Anterior cingulate cortex (tissue), 58 donors: ENCODE data around the gene MERTK.

Source experiments
- DNase-seq, 58 donors: peaks; one replicate each; lab custom pipeline; 2025; lab: John Stamatoyannopoulos, UW

The MERTK gene

DNA sequence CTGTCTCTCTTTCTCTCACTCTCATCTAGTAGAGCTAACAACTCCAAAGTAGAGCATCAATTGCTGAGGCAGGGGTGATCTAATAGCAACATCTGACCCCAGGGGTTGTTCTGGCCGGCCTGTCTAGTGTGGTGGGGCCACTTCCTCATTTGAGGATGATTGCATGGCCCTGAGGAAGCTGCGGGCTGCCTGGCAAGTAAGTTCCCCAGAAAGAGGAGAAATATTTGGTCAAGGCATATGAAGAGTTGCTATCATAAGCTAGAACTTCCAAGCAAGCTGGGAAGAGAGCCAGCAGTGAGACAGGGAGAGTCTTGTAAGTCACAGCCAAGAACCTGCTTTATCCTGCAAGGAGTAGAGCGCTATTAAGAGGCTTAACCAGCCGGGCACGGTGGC, 105.8 kb downstream of the MERTK start:
- peak in 32 of 58 donors; percentile 4 to 66 (median 28) for DNase-seq

DNA sequence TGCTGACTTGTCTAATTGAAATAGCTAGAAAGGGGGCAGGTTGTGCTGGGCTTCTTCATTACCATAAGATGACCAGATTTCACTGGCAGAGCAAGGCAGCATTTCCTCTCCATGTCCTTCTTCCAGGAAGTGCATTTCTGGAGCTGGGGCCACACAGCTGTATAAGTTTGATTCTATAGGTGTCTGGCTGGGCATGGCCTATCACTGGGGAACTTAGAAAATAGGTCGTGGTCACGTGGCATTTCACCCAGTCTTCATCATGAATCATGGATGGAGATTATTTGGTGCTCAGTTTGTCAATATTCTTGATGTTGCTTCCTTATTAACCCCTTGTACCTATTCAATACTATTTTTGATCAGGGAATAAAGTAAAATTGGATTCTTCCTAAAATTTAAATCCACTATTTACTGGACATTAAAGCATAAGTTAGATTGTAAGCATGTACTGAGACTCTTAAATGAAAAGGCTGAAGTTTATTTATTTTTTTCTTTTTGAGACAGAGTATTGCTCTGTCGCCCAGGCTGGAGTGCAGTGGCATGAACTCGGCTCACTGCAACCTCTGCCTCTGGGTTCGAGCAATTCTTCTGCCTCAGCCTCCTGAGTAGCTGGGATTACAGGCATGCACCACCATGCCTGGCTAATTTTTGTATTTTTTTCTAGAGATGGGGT, 107.1 kb downstream of the MERTK start:
- no peak for DNase-seq

DNA sequence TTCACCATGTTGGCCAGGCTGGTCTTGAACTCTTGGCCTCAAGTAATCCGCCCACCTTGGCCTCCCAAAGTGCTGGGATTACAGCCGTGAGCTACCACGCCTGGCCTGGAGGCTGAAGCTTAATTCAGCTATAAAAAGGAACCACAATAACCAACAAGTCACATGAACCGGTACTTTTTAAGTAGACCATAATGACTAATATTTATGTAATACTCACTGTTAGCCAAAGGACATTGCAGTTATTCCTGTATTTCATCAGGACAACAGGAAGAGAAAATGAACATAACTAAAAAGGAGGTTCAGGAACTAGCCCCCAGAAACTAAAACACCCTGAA, 107.6 kb downstream of the MERTK start:
- DNase-seq, result no peak

DNA sequence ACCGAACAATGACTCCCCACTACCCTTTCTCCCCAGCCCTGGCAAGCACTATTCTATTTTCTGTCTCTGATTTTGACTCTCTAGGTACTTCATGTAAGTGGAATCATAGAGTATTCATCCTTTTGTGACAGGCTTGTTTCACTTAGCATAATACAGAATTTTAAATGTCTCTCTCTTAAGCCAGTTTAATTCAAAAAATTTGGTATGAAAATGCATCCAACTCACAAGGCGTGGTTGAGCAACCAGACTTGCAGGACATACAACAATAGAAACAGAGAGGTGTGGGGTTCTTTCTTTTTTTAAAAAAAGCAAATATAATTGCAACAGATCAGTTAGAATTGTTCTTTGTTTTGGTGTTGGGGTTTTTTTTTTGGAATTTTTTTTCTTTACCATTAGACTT, 109.1 kb downstream of the MERTK start:
- DNase-seq, result no peak

DNA sequence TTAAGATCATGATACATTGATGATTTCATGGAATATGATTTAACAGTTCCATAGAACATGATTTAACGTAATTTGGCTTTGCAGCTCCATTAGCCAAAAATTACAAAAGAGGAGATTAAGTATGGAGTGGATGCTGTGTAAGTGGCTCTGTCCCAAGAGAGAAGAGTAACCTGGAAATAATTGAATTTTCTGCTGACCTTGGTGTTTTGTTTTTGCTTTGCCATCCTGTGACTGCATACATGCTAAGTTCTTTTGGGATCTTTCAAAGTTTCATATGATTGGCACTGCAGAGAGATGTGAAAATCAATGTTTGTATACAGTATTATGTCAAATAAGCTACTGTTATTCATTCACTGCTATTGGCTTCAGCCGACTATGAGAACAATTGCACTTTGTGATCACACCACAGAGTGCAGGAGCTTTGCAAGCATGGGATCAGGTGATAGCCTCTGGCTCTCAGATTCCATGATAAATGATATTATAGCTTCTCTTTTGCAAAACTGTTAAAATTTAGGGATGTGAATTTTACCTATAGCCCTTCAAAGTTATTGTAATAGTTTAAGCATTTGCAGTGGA, 110.6 kb downstream of the MERTK start:
- no peak for DNase-seq

DNA sequence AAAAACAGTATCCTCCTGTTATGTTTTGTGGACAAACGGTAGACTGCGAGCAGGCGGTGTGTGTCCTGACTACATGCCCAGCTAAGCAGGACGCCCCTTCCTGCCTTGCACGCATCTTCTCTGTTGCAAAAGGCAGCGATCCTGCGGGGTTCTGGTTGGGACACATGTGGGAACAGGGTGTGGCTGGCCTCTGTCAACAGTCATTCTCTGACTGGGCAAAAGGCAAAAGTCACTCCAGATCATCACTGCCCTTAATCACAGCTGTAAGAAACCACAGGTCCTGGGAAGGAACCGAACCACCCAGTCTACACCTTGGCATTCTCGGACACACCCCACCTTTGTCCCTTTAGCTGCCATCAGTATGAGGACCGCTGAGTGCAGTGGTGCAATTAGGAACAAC, 112.3 kb downstream of the MERTK start:
- no peak for DNase-seq

DNA sequence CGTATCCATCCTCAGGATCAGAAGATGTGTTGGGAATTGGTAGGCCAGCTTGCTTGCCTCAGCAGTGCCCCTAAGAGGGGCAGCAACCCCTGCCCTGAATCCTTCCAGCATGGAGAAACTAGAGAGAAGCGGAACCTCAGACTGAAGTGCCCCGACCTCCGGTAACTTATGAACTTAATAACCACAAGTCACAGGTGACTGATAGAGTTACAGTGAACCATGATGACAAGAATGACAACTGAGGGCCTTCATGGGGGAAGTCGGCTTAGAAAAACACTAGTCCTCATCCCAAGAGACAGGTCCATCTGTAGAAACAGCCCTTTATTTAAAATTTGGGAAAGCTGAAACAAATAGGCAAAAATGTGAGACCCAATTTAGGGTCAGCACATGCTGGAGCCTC, 114.1 kb downstream of the MERTK start:
- no peak for DNase-seq

DNA sequence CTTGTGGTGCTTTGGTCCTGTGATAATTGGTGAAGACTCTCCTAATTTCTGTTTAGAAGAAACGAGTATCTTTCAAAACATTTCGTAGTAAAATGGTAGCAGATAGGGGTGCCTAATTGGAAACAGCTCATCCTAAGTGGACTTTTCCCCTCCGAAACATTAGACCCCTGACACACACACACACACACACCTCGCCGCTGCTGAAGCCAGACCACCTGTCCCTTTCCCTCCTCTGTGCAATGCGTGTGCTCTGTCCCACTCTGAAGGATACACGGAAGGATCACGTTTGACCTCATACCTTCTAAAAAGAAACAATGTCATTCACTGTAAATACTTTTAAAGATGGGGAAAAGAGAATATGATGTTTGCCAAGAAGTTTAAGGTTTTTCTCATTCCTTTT, 120.4 kb downstream of the MERTK start:
- no peak for DNase-seq

DNA sequence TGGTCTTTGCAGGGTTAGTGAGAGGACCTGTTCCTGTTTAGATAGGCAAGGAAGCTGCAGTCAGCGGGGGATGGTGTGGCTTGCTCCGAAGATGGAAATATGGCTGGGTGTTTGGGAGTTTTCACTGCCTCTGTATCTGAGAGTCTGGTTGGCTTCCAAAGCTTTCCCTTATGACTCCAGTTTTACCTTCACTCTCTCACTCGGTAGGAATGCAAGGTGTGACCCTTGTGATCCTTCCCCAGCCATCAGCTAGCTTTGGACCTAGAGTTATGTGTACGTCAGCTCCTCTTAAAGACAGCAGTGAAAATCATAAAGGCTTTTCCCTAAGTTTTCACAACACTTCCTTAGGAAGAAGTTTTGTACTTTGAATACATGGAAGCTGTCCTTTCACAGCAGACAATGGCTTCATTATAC, 121.2 kb downstream of the MERTK start:
- DNase-seq, result no peak

DNA sequence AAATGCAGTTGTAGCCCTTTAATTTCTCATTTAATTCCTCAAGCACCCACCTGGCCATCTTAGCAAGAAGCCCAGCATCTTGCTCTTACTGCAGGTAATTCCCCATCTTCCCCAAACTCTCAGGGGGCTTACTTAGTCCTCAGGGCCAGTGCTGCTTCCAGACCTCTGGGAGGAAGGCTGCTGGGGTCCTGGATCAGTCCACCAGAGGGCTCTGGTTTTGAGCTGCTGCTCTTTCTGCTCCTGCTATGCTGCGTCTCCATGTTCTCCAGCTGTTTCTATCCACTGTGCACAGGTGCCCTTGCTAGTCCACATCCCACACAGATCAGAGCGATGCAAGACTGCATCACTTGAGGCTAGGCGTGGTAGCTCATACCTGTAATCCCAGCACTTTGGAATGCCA, 122.2 kb downstream of the MERTK start:
- no peak for DNase-seq

DNA sequence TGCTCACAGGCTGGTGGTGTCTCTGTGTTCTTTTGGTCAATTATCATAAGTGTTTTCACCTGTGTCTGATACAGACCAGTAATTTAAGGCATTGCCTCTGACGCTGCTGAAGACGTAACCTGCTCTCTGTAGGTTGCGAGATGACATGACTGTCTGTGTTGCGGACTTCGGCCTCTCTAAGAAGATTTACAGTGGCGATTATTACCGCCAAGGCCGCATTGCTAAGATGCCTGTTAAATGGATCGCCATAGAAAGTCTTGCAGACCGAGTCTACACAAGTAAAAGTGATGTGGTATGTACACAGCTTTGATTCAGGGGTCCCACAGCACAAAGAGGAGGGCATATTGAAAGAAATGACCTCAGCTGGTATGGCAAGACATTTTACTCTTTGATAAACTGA, 122.9 kb downstream of the MERTK start:
- no peak for DNase-seq

DNA sequence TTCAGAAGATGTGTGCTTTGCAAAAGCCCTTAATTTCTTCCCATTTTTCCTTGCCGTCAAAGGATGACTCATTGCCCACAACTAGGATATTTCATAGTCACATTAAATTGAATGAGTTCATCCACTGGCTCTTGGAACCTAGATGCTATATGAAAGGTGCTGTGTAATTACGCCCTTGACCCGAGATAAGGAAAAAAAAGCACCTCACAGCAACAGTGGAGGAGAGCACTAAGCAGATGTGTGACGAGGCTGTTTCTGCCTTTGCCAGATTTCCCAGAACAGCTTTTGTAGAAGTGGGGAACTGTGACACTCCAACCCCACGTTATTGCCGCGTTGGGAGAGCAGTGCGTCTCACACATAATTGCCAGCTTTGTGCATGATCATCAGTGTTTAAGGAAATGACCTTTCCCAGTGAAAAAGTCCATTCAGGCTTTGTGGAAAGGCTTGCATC, 123.4 kb downstream of the MERTK start:
- DNase-seq, result no peak

DNA sequence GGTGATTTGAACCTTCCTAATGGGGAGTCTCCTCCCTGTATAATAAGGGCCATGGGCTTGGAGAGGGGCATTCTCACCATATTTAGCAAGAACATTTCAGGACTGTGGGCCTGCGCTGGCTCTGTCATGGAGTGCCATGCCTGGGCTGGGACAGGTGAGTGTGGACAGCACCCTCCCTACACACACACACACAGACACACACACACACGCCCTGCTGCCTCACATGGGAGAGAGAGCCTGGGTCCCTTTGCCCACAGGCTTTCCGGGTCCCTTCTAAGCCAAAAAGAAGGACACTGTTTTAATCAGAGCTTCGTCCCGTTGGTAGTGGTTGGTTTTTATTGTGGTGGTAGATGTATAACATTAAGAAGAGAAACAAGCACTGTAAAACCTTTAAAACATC, 125.3 kb downstream of the MERTK start:
- no peak for DNase-seq

DNA sequence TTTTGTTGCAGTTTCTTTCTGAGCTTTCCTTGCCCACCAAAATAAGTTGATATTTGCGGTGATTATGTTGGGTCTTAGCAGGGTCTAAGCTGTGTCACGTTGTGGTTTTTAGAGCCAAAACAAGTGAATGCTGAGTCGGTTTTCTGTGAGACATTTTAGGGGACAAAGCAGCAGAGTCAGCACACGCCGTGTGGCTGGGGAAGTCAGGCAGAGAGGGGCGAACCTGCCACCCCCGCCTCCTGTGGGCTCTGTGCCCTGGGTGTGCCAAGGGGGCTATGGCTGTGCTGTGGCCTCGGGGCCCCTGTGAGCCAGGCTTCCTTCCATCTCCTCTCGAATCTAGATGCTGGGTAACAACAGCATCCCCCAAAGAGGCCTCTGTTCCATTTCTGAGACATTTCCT, 125.8 kb downstream of the MERTK start:
- DNase-seq, result peak in 2 of 58 donors; percentile 5 to 8

DNA sequence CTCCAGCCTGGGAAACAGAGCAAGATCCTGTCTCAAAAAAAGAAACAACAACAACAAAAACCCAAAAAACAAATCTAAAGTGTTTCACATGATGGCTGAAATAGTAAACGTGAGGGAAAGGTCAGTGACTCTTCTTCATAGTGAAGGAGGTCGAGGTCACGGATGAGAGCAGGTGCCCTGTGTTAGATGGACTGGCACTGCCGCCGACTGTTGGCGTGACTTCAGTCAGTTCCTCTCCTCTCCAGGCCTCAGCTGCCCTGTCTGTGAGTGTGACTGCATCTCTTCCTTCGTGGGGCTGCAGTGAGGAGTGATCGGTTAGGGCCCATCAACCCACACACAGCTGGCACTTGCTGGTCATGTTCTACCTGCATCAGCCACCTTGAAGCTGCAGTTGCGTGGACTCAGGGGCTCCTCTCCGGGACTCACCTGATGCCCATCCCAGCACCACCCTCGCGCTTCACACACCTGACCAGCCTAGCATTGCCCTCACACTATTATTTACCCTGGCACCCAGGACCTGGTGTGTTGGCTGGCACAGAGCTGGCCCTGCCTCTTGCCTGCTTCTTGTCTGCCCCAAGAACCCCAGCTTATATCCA, 126.6 kb downstream of the MERTK start:
- DNase-seq, result no peak

DNA sequence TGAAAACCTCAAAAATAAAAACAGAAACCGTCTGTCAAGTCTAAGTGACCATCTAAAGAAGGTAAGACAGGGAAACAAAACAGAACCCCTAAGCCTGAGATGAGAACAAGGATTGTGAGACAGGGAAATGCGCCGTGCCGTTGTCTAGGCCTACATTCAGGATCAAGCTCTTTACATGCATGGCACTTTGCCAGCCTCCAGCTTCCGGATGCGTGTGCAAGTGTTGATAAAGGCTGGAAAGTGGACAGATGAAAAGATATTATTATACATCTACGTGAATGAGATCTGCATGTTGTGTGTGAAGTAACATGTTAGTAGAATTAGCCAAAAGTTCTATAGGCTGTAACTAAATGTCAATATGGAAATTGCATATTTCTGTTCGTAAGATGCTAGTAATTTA, 128.1 kb downstream of the MERTK start:
- DNase-seq, result no peak

DNA sequence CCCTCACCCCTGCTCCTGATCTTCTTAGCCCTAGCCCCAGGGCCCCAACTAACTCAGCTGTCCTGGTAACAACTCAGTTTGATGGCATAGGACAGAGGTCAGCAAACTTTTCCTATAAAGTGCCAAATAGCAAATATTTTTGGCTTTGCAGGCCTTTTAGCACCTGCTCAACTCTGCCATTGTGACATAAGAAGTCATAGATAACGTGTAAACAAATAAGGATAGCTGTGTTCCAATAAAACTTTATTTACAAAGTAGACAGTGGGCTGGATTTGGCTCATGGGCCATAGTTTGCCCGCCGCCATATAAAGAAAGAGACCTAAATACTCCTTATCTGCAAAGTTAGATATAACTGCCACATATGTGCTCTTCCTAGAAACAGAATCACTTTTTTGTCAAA, 129.4 kb downstream of the MERTK start:
- DNase-seq, result no peak

DNA sequence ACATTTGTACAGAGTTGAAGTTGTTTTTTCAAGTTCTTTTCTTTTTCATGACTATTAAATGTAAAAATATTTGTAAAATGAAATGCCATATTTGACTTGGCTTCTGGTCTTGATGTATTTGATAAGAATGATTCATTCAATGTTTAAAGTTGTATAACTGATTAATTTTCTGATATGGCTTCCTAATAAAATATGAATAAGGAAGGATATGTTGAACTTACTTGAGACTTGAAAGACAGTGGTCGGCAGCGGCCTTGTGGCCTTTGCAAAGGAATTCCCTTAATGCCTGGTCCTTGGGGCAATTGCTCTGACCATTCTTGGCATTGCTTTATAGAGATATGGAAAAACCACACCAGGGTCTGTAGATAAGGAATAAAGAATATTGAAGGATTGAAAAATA, 130.8 kb downstream of the MERTK start:
- DNase-seq, result no peak

DNA sequence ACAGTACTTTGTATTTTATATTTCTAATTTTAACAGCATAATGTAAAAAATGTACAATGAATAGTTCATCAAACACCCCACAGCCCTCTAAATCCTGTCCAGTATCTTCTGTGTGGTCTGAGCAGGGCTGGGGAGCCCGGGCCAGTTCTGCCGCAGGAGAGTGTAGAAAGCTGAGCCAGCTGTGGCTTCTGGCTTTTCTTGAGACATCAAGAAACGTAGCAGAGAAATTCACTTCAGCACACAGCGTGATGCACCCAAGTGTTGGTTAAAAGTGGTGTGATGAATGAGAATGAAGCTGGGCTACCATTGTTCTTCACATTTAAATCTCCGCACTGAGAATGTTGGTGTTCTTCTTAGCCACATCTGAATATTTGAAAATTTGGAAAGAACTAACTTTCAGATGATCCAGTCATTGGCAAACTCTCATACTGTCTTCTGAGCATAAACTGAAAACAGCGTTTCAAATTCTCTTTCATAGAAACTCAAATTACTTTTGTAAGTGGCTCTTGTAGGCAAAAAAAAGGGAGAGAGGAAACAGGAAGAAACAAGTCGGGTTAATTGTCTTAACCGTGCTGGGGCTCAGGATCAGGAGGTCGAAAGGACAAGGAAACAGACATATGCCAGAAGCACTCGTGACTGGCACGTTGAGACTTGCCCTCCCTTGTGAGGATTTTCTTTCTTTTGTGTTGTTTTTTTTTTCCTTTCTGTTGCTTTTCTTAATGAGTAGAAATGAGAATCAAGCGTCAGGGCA, 133.2 kb downstream of the MERTK start:
- peak in 2 of 58 donors; percentile 8 to 24 for DNase-seq

DNA sequence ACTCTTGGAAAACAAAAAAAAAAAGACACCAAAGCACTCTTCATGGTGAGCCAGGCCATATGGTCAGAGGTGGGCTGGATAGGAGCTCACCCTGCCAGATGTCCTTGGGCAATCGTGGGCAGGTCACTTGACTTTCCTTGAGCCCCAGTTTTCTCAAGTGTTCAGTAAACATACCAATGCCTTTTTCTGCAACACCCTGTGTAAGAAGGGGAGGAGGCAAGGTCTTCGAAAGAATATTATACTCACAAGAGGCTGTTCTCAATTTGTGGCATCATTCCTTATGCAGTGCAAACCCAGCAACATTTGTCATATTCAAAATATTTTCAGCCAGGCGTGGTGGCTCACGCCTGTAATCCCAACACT, 133.8 kb downstream of the MERTK start:
- DNase-seq, result no peak

DNA sequence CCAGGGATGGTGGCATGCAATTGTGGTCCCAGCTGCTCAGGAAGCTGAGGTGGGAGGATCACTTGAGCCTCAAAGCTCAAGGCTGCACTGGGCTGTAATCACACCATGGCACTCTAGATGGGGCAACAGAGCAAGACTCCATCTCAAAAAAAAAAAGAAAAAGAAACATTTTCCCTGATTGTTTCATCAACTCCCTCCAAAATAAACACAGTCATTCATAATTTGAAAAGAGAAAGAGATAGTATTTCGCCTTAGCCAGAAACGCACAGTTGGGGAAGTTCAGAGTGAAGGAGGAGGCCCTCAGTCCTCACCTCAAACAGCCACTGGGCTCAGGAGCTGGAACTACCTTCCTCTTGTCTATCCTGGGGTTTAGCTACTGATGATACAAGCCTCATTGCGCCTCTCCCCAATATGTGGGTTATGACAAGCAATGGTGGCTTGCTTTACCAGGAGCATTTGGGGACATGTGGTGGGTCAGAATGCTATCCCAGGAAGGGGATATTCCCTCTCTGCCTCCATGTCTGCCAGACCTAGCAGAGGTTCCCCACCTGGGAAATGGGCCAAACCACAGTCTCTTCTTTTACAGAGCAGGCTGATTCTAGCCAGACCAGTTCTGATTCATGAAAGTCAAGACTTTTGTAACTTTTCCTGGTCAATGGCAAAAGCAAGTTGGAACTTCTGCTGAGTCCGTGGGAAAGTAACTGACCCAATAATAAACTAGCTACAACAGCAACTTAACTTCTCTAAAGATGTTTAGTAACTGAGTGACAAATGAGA, 134.5 kb downstream of the MERTK start:
- peak in 15 of 58 donors; percentile 3 to 59 (median 17) for DNase-seq
